Muscle of leg (tissue), 11 donors: ENCODE results near the gene STRA8. TPM values are rescaled to one million over a fixed set of nuclear protein-coding genes. Genes with fewer than 3 reads are reported as not detected.
A peak's percentile ranks its signal among the peaks of the same experiment; 100 is the strongest.

Experiments used
- DNase-seq: peaks from one replicate; pipeline ENCODE4 v3.0.0; 2013
- H3K27ac ChIP-seq: one replicate; pipeline ENCODE4 v1.5.1; 2013; ENCODE audit warnings: mild to moderate bottlenecking, low read length, control low read depth
- H3K27me3 ChIP-seq: one replicate; pipeline ENCODE4 v1.6.1; 2013; ENCODE audit warnings: low read length; ENCODE audit not compliant: control insufficient read depth, insufficient read depth
- H3K36me3 ChIP-seq: one replicate; pipeline ENCODE4 v1.6.1; 2013; ENCODE audit warnings: low read length; ENCODE audit not compliant: control insufficient read depth, insufficient read depth
- H3K4me1 ChIP-seq: one replicate; pipeline ENCODE4 v1.6.1; 2013; ENCODE audit warnings: low read length; ENCODE audit not compliant: control insufficient read depth, insufficient read depth
- H3K4me3 ChIP-seq: one replicate; pipeline ENCODE4 v1.5.1; 2013; ENCODE audit warnings: low read length, control low read depth
- H3K9me3 ChIP-seq: replicated peaks from 2 replicates; pipeline ENCODE4 v1.6.1; 2013; ENCODE audit warnings: low read depth, low read length; ENCODE audit not compliant: control insufficient read depth
- WGBS: methylation state at CpG from one replicate; pipeline ENCODE4 v1.1.5; 2013; ENCODE audit warnings: missing lambda C conversion rate; ENCODE audit not compliant: insufficient coverage; 5-methylcytosine and 5-hydroxymethylcytosine counted together
- polyA plus RNA-seq, 8 donors: library from polyadenylated mRNA; unstranded; fragments of 120-200 nt; gene quantifications; one replicate each; pipeline versions ENCODE4 v1.2.1 to v1.2.3, GENCODE V29; 2013; ENCODE audit warnings: inconsistent platforms in 1 of 8, low replicate concordance in 1 of 8; ENCODE audit not compliant: insufficient read length in 8 of 8, insufficient read depth in 1 of 8
- total RNA-seq: library from RNA; stranded (reverse); fragments of 120-200 nt; gene quantifications from one replicate; pipeline ENCODE4 v1.2.4, GENCODE V29; 2013

STRA8 gene
- total and polyA plus RNA-seq, 9 donors: not detected

DNA sequence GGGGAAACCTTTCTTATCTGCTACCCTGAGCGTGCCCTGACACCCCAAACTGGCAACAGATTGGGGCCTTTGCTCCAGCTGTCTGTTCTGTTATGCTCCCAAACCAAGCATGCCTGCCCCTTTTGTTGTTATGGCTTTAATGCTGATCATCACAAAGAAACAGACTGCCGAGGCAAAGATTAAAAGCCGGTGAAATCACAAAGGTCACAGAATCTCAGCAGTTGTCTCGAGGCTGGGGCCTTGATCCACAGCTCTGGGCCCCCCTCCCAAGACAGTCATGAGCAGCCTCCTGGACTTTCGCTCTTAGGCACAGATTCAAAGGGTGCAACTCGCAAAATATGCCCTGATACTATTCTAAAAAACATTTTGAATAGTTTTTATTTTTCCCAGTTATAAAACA, 65.6 kb downstream of the STRA8 start:
- 43% methylated on average over 4 of the region's 6 CpGs for WGBS
- H3K4me1 ChIP-seq: peaks cover 5% of the 10 kb centered on the region
- DNase-seq: no peak
- H3K27me3 ChIP-seq: no peaks in the 10 kb centered on the region
- no peaks in the 10 kb centered on the region for H3K36me3 ChIP-seq
- peak overlapping the region; percentile 77 for H3K27ac ChIP-seq
- no peak overlapping the region for H3K4me3 ChIP-seq
- peaks cover 8% of the 10 kb centered on the region for H3K9me3 ChIP-seq

DNA sequence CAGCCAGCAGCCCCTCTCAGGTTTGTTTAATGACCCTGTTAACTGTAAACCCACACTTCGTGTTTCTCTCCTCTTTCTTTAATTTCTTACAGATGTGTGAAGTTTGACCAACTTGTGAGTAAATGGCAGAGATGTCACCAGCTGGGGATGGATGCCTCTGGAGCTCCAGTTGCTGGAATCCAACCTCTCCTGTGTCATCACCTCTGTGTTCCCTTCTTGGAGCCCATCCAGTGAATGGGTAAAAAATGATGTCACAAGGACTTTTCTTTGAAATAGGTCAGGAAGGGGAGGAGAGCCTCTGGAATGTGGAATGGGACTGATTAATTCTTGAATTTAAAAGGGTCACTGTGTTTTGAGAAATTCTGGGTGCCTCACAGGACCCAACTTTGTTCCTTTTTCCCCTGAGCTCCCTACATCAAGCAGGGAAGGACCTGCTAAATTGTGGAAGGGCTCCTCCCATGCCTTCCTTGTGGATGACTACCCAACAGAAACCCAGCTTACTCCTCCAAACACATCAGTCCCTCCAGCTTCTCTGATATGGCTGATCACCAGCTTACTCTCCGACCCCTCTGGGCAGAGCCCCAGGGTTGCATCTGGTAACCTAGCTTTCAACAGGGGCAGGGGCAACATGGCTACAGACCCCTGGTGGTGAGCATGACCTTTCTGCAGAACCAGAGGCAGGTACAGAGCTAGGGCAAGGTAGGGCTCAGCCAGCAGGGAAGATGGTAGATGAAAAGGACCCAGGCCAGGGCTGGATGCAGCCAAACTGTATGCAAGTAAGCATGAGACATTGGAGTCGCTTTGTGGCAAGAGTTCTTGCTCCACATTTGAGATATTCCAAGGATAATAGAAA, 67.5 kb downstream of the STRA8 start:
- no peak for DNase-seq
- Histone ChIP-seq H3K4me1 (peaks cover 5% of the 10 kb centered on the region), H3K27ac (no peak overlapping the region), H3K4me3 (no peak overlapping the region), H3K36me3 (no peaks in the 10 kb centered on the region), H3K27me3 (no peaks in the 10 kb centered on the region), H3K9me3 (peaks cover 8% of the 10 kb centered on the region)
- WGBS: 100% methylated on average over 1 of the region's 3 CpGs

Other genes starting within 250 kb of the STRA8 start
- gene AGBL3, start 247.3 kb upstream of the STRA8 start, total RNA-seq: 2.2 TPM
- gene AGBL3, start 247.3 kb upstream of the STRA8 start, polyA plus RNA-seq: 1 to 10 TPM; 2.1 to 5.1 (median 3.4) TPM
- gene TMEM140, start 85.8 kb upstream of the STRA8 start, total RNA-seq: 1.3 TPM
- gene TMEM140, start 85.8 kb upstream of the STRA8 start, polyA plus RNA-seq: 10 to 100 TPM in 6 of 8 donors, 1 to 10 TPM in 2; 9.3 to 12.5 (median 10.4) TPM
- 43.0 TPM for gene CYREN, start 63.1 kb upstream of the STRA8 start, total RNA-seq
- 10 to 100 TPM; 23.5 to 36.0 (median 31.3) TPM for gene CYREN, start 63.1 kb upstream of the STRA8 start, polyA plus RNA-seq
- gene WDR91, start 22.3 kb upstream of the STRA8 start, total RNA-seq: 9.9 TPM
- 10 to 100 TPM in 4 of 8 donors, 1 to 10 TPM in 4; 7.3 to 13.6 (median 10.0) TPM for gene WDR91, start 22.3 kb upstream of the STRA8 start, polyA plus RNA-seq